Fibroblast of the aortic adventitia (primary cell): Measurements from ENCODE around the gene ATP8A2. TPM values are rescaled to one million over a fixed set of nuclear protein-coding genes. Genes with fewer than 3 reads are reported as not detected.
A peak's percentile ranks its signal among the peaks of the same experiment; 100 is the strongest.

ENCODE experiments used
- DNase-seq: peaks from one replicate; pipeline ENCODE4 v3.0.0-alpha.2; 2010; ENCODE audit warnings: low read depth
- H3K4me3 ChIP-seq: 2 replicates; pipeline ENCODE4 v1.5.1; 2011; ENCODE audit warnings: low read depth, mild to moderate bottlenecking, control low read depth, low read length, moderate library complexity
- total RNA-seq: library from RNA; depleted of rRNA; stranded (reverse); fragments of >200 nt; gene quantifications from 2 replicates; pipeline ENCODE4 v1.2.3, GENCODE V29; 2012; ENCODE audit warnings: low replicate concordance
- TF ChIP-seq, protein P1 (sequence below): IDR thresholded peaks from 2 replicates; pipeline ENCODE4 v1.5.1; 2011; ENCODE audit warnings: mild to moderate bottlenecking, low read length, control low read depth, inconsistent platforms; ENCODE audit not compliant: insufficient read depth

ATP8A2 gene
- total RNA-seq, 1 donor = under 0.01 TPM

GRCh38 chr13:25727810-25728209, 356.0 kb downstream of the ATP8A2 start:
- TF ChIP-seq, protein P1, sequence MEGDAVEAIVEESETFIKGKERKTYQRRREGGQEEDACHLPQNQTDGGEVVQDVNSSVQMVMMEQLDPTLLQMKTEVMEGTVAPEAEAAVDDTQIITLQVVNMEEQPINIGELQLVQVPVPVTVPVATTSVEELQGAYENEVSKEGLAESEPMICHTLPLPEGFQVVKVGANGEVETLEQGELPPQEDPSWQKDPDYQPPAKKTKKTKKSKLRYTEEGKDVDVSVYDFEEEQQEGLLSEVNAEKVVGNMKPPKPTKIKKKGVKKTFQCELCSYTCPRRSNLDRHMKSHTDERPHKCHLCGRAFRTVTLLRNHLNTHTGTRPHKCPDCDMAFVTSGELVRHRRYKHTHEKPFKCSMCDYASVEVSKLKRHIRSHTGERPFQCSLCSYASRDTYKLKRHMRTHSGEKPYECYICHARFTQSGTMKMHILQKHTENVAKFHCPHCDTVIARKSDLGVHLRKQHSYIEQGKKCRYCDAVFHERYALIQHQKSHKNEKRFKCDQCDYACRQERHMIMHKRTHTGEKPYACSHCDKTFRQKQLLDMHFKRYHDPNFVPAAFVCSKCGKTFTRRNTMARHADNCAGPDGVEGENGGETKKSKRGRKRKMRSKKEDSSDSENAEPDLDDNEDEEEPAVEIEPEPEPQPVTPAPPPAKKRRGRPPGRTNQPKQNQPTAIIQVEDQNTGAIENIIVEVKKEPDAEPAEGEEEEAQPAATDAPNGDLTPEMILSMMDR = no peak
- no peak overlapping the region for H3K4me3 ChIP-seq
- DNase-seq = no peak

GRCh38 chr13:25729201-25729600, 357.4 kb downstream of the ATP8A2 start:
- DNase-seq = no peak
- H3K4me3 ChIP-seq = no peak overlapping the region
- TF ChIP-seq, protein P1 = no peak

DNA sequence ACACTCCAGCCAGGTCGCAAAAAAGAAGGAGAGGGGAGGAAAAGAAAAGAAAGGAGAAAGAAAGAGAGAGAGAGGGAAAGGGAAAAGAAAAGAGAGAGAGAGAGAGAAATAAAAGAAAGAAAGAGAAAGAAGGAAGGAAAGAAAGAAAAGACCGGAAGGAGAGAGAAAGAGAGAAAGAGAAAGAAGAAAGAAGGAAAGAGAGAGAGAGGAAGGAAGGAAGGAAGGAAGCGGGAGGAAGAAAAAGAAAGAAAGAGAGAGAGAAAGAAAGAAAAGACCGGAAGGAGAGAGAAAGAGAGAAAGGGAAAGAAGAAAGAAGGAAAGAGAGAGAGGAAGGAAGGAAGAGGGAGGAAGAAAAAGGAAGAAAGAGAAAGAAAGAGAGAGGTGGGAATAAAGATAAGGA, 359.3 kb downstream of the ATP8A2 start:
- TF ChIP-seq, protein P1 = no peak
- H3K4me3 ChIP-seq = no peak overlapping the region
- DNase-seq = no peak

GRCh38 chr13:25731536-25731935, 359.8 kb downstream of the ATP8A2 start:
- TF ChIP-seq, protein P1 = no peak
- H3K4me3 ChIP-seq = no peak overlapping the region
- DNase-seq = no peak

GRCh38 chr13:25732111-25732865, 360.5 kb downstream of the ATP8A2 start:
- DNase-seq = peak; percentile 55

GRCh38 chr13:25733001-25733491, 361.3 kb downstream of the ATP8A2 start:
- peak; percentile 18 for DNase-seq
- TF ChIP-seq, protein P1 = no peak

More at GRCh38 chr13:25732111-25732865, 360.5 kb downstream of the ATP8A2 start:
- H3K4me3 ChIP-seq = no peak overlapping the region
- TF ChIP-seq, protein P1 = no peak

More at GRCh38 chr13:25733001-25733491, 361.3 kb downstream of the ATP8A2 start:
- H3K4me3 ChIP-seq = no peak overlapping the region
